ENCODE results near the gene MXD3. TPM values are rescaled to one million over a fixed set of nuclear protein-coding genes. Genes with fewer than 3 reads are reported as not detected.
"Not testable (repeated sequence)": the region's sequence is repeated elsewhere in the genome, so short reads cannot be mapped to it uniquely, and the experiment has no call there.

MXD3 gene
- polyA plus RNA-seq, 1 experiment, result 2.8 TPM

DNA sequence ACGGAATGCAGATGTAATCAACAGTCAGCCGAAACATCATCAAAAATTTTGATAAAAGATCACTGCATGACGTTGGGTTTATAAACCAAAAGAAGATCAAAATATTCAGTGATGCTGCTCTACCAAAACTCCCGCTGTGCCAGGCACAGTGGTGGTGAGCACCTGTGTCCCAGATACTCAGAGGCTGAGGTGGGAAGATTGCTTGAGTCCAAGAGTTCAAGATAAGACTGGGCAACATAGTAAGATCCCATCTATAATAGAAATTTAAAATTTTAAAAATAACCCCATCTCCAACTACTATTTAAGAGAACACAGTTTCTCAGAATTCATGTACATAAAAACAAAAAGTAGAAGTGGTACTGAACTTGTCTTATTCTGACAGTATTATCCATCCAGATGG, 36.0 kb upstream of the MXD3 start:
- TF ChIP-seq, protein P1, sequence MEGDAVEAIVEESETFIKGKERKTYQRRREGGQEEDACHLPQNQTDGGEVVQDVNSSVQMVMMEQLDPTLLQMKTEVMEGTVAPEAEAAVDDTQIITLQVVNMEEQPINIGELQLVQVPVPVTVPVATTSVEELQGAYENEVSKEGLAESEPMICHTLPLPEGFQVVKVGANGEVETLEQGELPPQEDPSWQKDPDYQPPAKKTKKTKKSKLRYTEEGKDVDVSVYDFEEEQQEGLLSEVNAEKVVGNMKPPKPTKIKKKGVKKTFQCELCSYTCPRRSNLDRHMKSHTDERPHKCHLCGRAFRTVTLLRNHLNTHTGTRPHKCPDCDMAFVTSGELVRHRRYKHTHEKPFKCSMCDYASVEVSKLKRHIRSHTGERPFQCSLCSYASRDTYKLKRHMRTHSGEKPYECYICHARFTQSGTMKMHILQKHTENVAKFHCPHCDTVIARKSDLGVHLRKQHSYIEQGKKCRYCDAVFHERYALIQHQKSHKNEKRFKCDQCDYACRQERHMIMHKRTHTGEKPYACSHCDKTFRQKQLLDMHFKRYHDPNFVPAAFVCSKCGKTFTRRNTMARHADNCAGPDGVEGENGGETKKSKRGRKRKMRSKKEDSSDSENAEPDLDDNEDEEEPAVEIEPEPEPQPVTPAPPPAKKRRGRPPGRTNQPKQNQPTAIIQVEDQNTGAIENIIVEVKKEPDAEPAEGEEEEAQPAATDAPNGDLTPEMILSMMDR (IDR thresholded peaks at IDR 0.05; ENCODE audit: low read depth, low read length), result no peak
- no peak overlapping the region for H3K27ac ChIP-seq (ENCODE audit: low read depth, low read length)
- no peaks in the 10 kb centered on the region for H3K9me3 ChIP-seq (ENCODE audit: control insufficient read depth, insufficient read depth, low read length)
- ChIA-PET CTCF (interaction anchor here (2.0 kb wide), 1 partner anchor 23 kb away, joined by 9 read pairs; no protein-coding TSS in a partner anchor), POLR2A (no interaction called here)
- no peak overlapping the region for H3K4me3 ChIP-seq (ENCODE audit: low read depth, low read length)
- no peak for DNase-seq (ENCODE audit: low read depth, low spot score)
- no peaks in the 10 kb centered on the region for H3K27me3 ChIP-seq (ENCODE audit: control insufficient read depth, insufficient read depth, low read length)

DNA sequence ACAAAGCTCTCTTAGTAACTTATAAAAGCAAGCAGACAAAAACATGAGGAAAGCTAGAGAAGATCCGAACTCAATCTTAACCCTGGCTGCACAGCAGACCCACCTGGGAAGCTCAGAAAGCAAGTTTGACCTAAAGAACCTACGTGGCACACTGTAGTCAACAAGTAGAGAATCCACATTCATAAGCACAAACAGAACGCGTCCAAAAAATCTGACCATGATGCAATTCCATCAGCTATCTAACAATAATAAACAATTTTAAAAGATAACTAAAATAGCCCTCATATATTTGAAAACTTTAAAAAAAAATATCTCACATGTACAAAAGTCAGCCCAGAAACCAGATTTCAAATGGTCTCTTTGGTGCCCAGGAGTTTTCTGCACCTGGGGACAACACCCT, 35.1 kb upstream of the MXD3 start:
- H3K4me3 ChIP-seq (ENCODE audit: low read depth, low read length), result no peak overlapping the region
- TF ChIP-seq, protein P1 (IDR thresholded peaks at IDR 0.05; ENCODE audit: low read depth, low read length), result no peak
- ChIA-PET POLR2A (interaction anchor here (0.7 kb wide), 1 partner anchor 37 kb away, joined by 3 read pairs; no protein-coding TSS in a partner anchor), CTCF (interaction anchor here (0.8 to 2.0 kb wide), 4 partner anchors 11 to 154 kb away, joined by 3 to 9 read pairs (median 5); no protein-coding TSS in a partner anchor)
- H3K9me3 ChIP-seq (ENCODE audit: control insufficient read depth, insufficient read depth, low read length), result no peaks in the 10 kb centered on the region
- no peak for DNase-seq (ENCODE audit: low read depth, low spot score)
- H3K27me3 ChIP-seq (ENCODE audit: control insufficient read depth, insufficient read depth, low read length), result no peaks in the 10 kb centered on the region
- no peak overlapping the region for H3K27ac ChIP-seq (ENCODE audit: low read depth, low read length)

DNA sequence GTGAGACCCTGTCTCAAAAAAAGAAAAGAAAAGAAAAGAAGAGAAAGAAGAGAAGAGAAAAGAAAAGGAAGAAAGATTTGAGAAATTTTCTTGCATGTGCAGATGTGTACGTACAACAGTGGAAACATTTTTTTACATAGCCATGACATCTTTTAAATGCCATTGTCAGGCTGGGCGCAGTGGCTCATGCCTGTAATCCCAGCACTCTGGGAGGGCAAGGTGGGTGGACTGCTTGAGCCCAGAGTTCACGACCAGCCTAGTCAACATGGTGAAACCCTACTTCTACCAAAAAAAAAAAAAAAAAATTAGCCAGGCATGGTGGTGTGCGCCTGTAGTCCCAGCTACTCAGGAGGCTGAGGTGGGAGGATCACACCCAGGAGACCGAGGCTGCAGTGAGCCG, 33.2 kb upstream of the MXD3 start:
- Histone ChIP-seq H3K9me3 (ENCODE audit: control insufficient read depth, insufficient read depth, low read length) (no peaks in the 10 kb centered on the region), H3K27ac (ENCODE audit: low read depth, low read length) (no peak overlapping the region), H3K4me3 (ENCODE audit: low read depth, low read length) (no peak overlapping the region), H3K27me3 (ENCODE audit: control insufficient read depth, insufficient read depth, low read length) (no peaks in the 10 kb centered on the region)
- TF ChIP-seq, protein P1 (IDR thresholded peaks at IDR 0.05; ENCODE audit: low read depth, low read length), result no peak
- DNase-seq (ENCODE audit: low read depth, low spot score), result no peak
- CTCF ChIA-PET, result interaction anchor here (0.6 to 1.1 kb wide), 3 partner anchors 15 to 231 kb away, joined by 3 to 4 read pairs (median 3); no protein-coding TSS in a partner anchor
- POLR2A ChIA-PET, result interaction anchor here (0.7 kb wide), 2 partner anchors 15 to 164 kb away, joined by 3 read pairs; no protein-coding TSS in a partner anchor

DNA sequence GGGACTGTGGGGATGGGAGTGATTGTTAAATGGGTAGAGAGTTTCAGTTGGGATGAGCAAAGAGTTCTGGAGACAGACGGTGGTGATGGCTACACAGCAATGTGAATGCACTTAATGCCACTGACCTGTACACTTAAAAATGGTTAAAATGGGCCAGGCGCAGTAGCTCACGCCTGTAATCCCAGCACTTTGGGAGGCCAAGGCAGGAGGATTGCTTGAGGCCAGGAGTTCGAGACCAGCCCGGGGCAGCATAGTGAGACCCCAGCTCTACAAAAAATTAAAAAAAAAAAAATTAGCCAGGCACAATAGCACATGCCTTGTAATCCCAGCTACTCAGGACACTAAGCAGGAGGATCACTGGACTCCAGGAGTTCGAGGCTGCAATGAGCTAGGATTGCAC, 32.1 kb upstream of the MXD3 start:
- no peak for DNase-seq (ENCODE audit: low read depth, low spot score)
- H3K4me3 ChIP-seq (ENCODE audit: low read depth, low read length), result no peak overlapping the region
- CTCF ChIA-PET, result interaction anchor here (0.9 kb wide), 1 partner anchor 58 kb away, joined by 3 read pairs; no protein-coding TSS in a partner anchor
- H3K9me3 ChIP-seq (ENCODE audit: control insufficient read depth, insufficient read depth, low read length), result no peaks in the 10 kb centered on the region
- TF ChIP-seq, protein P1 (IDR thresholded peaks at IDR 0.05; ENCODE audit: low read depth, low read length), result no peak
- POLR2A ChIA-PET, result no interaction called here
- no peak overlapping the region for H3K27ac ChIP-seq (ENCODE audit: low read depth, low read length)
- H3K27me3 ChIP-seq (ENCODE audit: control insufficient read depth, insufficient read depth, low read length), result no peaks in the 10 kb centered on the region

DNA sequence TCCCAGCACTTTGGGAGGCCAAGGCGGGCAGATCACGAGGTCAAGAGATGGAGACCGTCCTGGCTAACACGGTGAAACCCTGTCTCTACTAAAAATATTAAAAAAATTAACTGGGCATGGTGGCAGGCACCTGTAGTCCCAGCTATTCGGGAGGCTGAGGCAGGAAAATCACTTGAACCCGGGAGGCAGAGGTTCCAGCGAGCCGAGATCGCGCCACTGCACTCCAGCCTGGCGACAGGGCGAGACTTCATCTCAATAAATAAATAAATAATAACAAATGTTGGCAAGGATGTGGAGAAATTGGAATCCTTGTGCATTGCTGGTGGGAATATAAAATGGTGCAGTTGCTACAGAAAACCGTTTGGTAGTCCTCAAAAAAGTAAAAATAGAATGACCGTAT, 31.3 kb upstream of the MXD3 start:
- H3K27me3 ChIP-seq (ENCODE audit: control insufficient read depth, insufficient read depth, low read length); H3K4me3 ChIP-seq (ENCODE audit: low read depth, low read length); POLR2A ChIA-PET; H3K9me3 ChIP-seq (ENCODE audit: control insufficient read depth, insufficient read depth, low read length); H3K27ac ChIP-seq (ENCODE audit: low read depth, low read length); DNase-seq (ENCODE audit: low read depth, low spot score): not testable (repeated sequence)
- CTCF ChIA-PET, result interaction anchor here (1.4 kb wide), 1 partner anchor 28 kb away, joined by 4 read pairs; no protein-coding TSS in a partner anchor
